Trophoblast cell (in vitro differentiated cells and primary cell): ENCODE data around the gene SMG7.

Experiments
- DNase-seq, 2 donors: peaks; one replicate each; pipeline ENCODE4 v3.0.0-alpha.2; 2016
- H2AFZ ChIP-seq: 2 replicates; pipeline ENCODE4 v1.6.1; 2013; ENCODE audit warnings: low read length, moderate library complexity, mild to moderate bottlenecking; ENCODE audit not compliant: insufficient read depth, poor library complexity
- H2AK5ac ChIP-seq: 2 replicates; pipeline ENCODE4 v1.6.1; 2013; ENCODE audit warnings: mild to moderate bottlenecking, low read length
- H2BK120ac ChIP-seq: 2 replicates; pipeline ENCODE4 v1.6.1; 2013; ENCODE audit warnings: low read length, mild to moderate bottlenecking, moderate library complexity; ENCODE audit not compliant: insufficient read depth, poor library complexity
- H2BK12ac ChIP-seq: 2 replicates; pipeline ENCODE4 v1.6.1; 2013; ENCODE audit warnings: mild to moderate bottlenecking, low read length, moderate library complexity
- H2BK5ac ChIP-seq: 2 replicates; pipeline ENCODE4 v1.6.1; 2013; ENCODE audit warnings: low read length, low read depth, moderate library complexity, mild to moderate bottlenecking; ENCODE audit not compliant: poor library complexity
- H3K14ac ChIP-seq: 2 replicates; pipeline ENCODE4 v1.6.1; 2013; ENCODE audit warnings: mild to moderate bottlenecking, low read length
- H3K18ac ChIP-seq: 2 replicates; pipeline ENCODE4 v1.6.1; 2013; ENCODE audit warnings: mild to moderate bottlenecking, low read length
- H3K23ac ChIP-seq: 2 replicates; pipeline ENCODE4 v1.6.1; 2013; ENCODE audit warnings: low read length
- H3K27ac ChIP-seq: 2 replicates; pipeline ENCODE4 v1.5.1; 2013; ENCODE audit warnings: low read depth, mild to moderate bottlenecking, inconsistent platforms, low read length, moderate library complexity
- H3K27me3 ChIP-seq: 2 replicates; pipeline ENCODE4 v1.6.1; 2013; ENCODE audit warnings: inconsistent platforms, mild to moderate bottlenecking, low read length, moderate library complexity; ENCODE audit not compliant: insufficient read depth
- H3K36me3 ChIP-seq, 2 experiments: 1 replicate in 1 of 2; 2 replicates in 1 of 2; pipeline ENCODE4 v1.6.1; 2013; ENCODE audit warnings: low read length in 2 of 2, mild to moderate bottlenecking in 2 of 2, moderate library complexity in 1 of 2; ENCODE audit not compliant: insufficient read depth in 2 of 2, control insufficient read depth in 1 of 2
- H3K4ac ChIP-seq: 2 replicates; pipeline ENCODE4 v1.6.1; 2013; ENCODE audit warnings: low read depth, mild to moderate bottlenecking, low read length, moderate library complexity
- H3K4me1 ChIP-seq, 2 experiments: 1 replicate in 1 of 2; 2 replicates in 1 of 2; pipeline ENCODE4 v1.6.1; 2013; ENCODE audit warnings: low read length in 2 of 2, mild to moderate bottlenecking in 2 of 2, moderate library complexity in 1 of 2; ENCODE audit not compliant: insufficient read depth in 2 of 2, control insufficient read depth in 1 of 2
- H3K4me2 ChIP-seq: 2 replicates; pipeline ENCODE4 v1.6.1; 2013; ENCODE audit warnings: inconsistent platforms, mild to moderate bottlenecking, low read length, moderate library complexity
- H3K4me3 ChIP-seq: 2 replicates; pipeline ENCODE4 v1.5.1; 2013; ENCODE audit warnings: mild to moderate bottlenecking, low read depth, low read length, inconsistent platforms
- H3K79me1 ChIP-seq: one replicate; pipeline ENCODE4 v1.6.1; 2013; ENCODE audit warnings: low read length
- H3K79me2 ChIP-seq: 2 replicates; pipeline ENCODE4 v1.6.1; 2013; ENCODE audit warnings: low read length, mild to moderate bottlenecking; ENCODE audit not compliant: control insufficient read depth, insufficient read depth, poor library complexity
- H3K9ac ChIP-seq: 2 replicates; pipeline ENCODE4 v1.6.1; 2013; ENCODE audit warnings: mild to moderate bottlenecking, low read length
- H3K9me3 ChIP-seq: 2 replicates; pipeline ENCODE4 v1.6.1; 2013; ENCODE audit warnings: low read depth, mild to moderate bottlenecking, control low read depth, inconsistent platforms, low read length; ENCODE audit not compliant: insufficient read depth
- H4K12ac ChIP-seq: 2 replicates; pipeline ENCODE4 v1.6.1; 2013; ENCODE audit warnings: low read depth, mild to moderate bottlenecking, low read length, moderate library complexity
- H4K8ac ChIP-seq: 2 replicates; pipeline ENCODE4 v1.6.1; 2013; ENCODE audit warnings: low read depth, mild to moderate bottlenecking, low read length, moderate library complexity
- H4K91ac ChIP-seq: one replicate; pipeline ENCODE4 v1.6.1; 2013; ENCODE audit warnings: low read depth, mild to moderate bottlenecking, low read length, moderate library complexity
- WGBS: extraction: QIAGEN DNeasy Blood & Tissue Kit; methylation state at CpG from one replicate; pipeline ENCODE4 v1.1.7; 2013; ENCODE audit warnings: missing lambda C conversion rate; ENCODE audit not compliant: insufficient read length, insufficient coverage; ENCODE audit errors: extremely low coverage; 5-methylcytosine and 5-hydroxymethylcytosine counted together

SMG7 gene

DNA sequence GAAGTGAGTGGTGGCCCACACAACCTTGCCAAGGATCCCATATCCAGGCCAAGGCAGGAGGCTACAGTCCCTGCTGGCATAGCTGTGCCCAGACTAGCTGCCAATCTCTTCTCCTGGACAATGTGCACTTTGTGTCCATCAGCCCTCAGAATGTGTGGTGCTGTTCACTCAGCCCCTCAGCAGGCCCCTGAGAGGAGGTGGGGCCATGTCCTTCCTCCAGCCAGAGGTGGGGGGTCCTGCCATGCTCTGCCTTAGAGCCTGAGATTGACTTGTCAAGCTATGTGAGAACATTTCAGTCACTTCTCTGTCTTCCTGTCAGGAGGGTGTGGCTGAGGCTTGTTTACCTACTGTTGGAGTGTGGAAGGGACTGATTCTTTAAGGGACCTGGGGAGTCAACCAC lies 116.5 kb downstream of the SMG7 start:
- Histone ChIP-seq H4K91ac (no peak overlapping the region), H3K27me3 (no peaks in the 10 kb centered on the region), H3K4me3 (no peak overlapping the region), H2AK5ac (no peak overlapping the region), H3K79me1 (no peaks in the 10 kb centered on the region), H3K14ac (no peak overlapping the region), H3K4ac (no peak overlapping the region), H3K18ac (no peak overlapping the region), H3K79me2 (no peaks in the 10 kb centered on the region), H3K23ac (no peak overlapping the region), H3K9ac (no peak overlapping the region), H4K8ac (no peak overlapping the region), H3K4me2 (no peak overlapping the region), H4K12ac (no peak overlapping the region), H2BK120ac (no peak overlapping the region), H2BK5ac (no peak overlapping the region), H3K9me3 (no peaks in the 10 kb centered on the region), H2BK12ac (no peak overlapping the region), H3K36me3 (no peaks in the 10 kb centered on the region), H3K27ac (no peak overlapping the region), H2AFZ (no peak overlapping the region), H3K4me1 (peaks cover 0 to 3% of the 10 kb centered on the region in 2 experiments)
- no peak for DNase-seq

DNA sequence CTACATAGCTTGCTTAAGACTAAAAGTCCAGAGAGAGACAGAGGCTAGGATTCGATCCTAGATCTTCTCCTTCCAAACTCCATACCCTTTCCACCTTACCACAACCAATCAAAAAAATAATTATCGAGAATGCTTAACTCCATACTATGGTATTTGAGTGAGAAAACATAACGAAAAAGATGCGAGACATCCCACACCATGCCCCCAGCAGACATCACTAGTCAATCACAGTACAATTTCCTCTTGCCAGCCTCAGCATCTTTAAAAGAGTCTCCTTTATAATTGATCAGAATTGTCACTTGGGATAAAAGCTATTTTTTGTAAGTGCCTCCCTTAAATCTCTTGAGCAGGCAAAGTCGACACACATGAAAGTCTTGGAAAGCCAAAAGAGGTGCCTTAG lies 117.1 kb downstream of the SMG7 start:
- WGBS = 100% methylated on average over 1 of the region's 5 CpGs
- no peak overlapping the region for H2AFZ ChIP-seq
- no peak overlapping the region for H4K12ac ChIP-seq
- no peak overlapping the region for H3K23ac ChIP-seq
- H3K4ac ChIP-seq = no peak overlapping the region
- H3K4me3 ChIP-seq = no peak overlapping the region
- no peaks in the 10 kb centered on the region for H3K9me3 ChIP-seq
- no peak overlapping the region for H2BK12ac ChIP-seq
- H3K9ac ChIP-seq = no peak overlapping the region
- no peak for DNase-seq
- no peak overlapping the region for H3K27ac ChIP-seq
- no peak overlapping the region for H2BK120ac ChIP-seq
- no peaks in the 10 kb centered on the region for H3K36me3 ChIP-seq
- no peak overlapping the region for H4K91ac ChIP-seq
- no peak overlapping the region for H3K4me2 ChIP-seq
- H3K27me3 ChIP-seq = no peaks in the 10 kb centered on the region
- H2BK5ac ChIP-seq = no peak overlapping the region
- H4K8ac ChIP-seq = no peak overlapping the region
- H3K4me1 ChIP-seq = peaks cover 0 to 3% of the 10 kb centered on the region in 2 experiments
- H3K14ac ChIP-seq = no peak overlapping the region
- no peaks in the 10 kb centered on the region for H3K79me1 ChIP-seq
- H2AK5ac ChIP-seq = no peak overlapping the region
- no peaks in the 10 kb centered on the region for H3K79me2 ChIP-seq
- no peak overlapping the region for H3K18ac ChIP-seq

DNA sequence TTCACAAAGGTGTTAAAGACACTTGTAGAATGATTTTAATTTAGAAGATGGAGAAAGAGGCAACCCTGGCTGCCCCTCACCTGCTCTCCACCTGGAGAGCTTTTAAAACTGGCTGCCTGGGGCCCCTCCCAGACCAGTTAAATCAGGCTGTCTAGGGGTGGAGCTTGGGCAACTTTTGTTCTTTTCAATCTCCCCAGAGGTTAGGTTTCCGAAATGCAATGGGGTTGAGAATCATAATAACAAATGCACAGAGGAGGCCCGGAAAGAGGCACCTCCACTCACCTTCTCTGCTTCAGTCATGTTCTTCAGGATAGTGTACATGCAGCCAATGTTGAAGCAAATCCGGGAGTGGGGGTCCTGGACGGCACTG lies 117.6 kb downstream of the SMG7 start:
- H3K18ac ChIP-seq = no peak overlapping the region
- H3K79me2 ChIP-seq = no peaks in the 10 kb centered on the region
- H3K9me3 ChIP-seq = no peaks in the 10 kb centered on the region
- no peak overlapping the region for H3K4me3 ChIP-seq
- H2AFZ ChIP-seq = no peak overlapping the region
- no CpG with 5 or more reads among the region's 4 CpGs for WGBS
- no peak overlapping the region for H2BK12ac ChIP-seq
- H3K14ac ChIP-seq = no peak overlapping the region
- no peak overlapping the region for H4K12ac ChIP-seq
- no peak overlapping the region for H3K4me2 ChIP-seq
- no peak overlapping the region for H2AK5ac ChIP-seq
- H2BK5ac ChIP-seq = no peak overlapping the region
- no peak overlapping the region for H3K23ac ChIP-seq
- no peaks in the 10 kb centered on the region for H3K79me1 ChIP-seq
- no peak overlapping the region for H3K27ac ChIP-seq
- H3K27me3 ChIP-seq = no peaks in the 10 kb centered on the region
- no peak overlapping the region for H4K8ac ChIP-seq
- no peak overlapping the region for H4K91ac ChIP-seq
- peaks cover 0 to 3% of the 10 kb centered on the region in 2 experiments for H3K4me1 ChIP-seq
- no peak overlapping the region for H3K9ac ChIP-seq
- H3K4ac ChIP-seq = no peak overlapping the region
- no peaks in the 10 kb centered on the region for H3K36me3 ChIP-seq
- no peak overlapping the region for H2BK120ac ChIP-seq
- no peak for DNase-seq

DNA sequence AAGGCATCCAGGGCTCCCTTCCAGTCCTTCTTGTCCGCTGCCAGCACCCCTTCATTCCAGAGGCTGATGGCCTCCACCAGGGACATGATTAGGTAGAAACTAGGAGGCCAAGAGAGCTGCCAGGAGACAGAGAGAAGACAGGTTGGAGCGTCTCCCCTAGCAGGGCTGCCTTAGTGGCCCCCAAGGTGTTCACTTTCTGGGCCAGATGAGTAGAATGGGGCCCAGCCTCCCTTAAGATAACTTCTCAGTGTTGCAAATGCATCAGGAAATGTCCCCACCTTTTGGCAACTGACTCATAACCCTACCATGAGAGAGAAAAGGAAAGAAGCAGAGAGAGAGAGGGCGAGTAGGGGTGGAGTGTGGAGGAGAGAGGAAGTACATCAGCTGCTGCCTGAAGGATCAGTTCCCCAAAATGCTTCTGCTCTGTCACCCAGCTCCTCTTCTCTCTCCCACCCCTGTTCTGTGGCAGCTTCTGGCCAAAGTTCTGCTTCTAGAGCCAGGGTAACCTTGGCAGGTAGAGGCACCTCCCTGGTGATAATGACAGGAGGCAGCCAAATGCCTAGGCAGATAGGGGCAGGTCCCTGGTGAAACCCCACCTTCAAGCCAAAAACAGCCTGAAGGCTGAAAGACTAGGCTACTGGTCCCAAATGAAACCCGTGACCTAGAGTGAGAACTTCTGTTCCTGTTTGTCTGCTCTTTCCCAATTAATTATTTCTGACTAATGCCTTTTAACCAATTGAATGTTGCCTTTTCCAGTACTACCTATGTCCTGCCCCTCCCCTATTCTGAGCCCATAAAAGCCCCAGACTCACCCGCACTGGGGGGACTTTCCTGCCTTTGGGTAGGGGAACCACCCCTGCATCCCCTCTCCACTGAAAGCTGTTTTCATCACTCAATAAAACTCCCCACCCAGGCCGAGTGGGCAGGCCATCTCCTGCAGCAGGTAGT lies 118.2 kb downstream of the SMG7 start, which contains the start of gene NCF2:
Gene NCF2 (minus strand): TSS at position 216 of the 948 bp plus-strand sequence. CDS start 130 bp downstream, at position 86.
- no peaks in the 10 kb centered on the region for H3K36me3 ChIP-seq
- DNase-seq = peak in 1 of 2 donors; percentile 32
- no peak within 1 kb of the TSS for H4K8ac ChIP-seq
- no peaks in the 10 kb centered on the region for H3K27me3 ChIP-seq
- WGBS = no CpG with 5 or more reads among the region's 6 CpGs
- no peaks in the 10 kb centered on the region for H3K9me3 ChIP-seq
- H3K79me2 ChIP-seq = no peaks in the 10 kb centered on the region
- no peak within 1 kb of the TSS for H2BK120ac ChIP-seq
- H3K14ac ChIP-seq = no peak within 1 kb of the TSS
- no peak within 1 kb of the TSS for H3K4ac ChIP-seq
- H3K4me1 ChIP-seq = peaks cover 0 to 3% of the 10 kb centered on the region in 2 experiments
- no peak within 1 kb of the TSS for H3K4me2 ChIP-seq
- no peak within 1 kb of the TSS for H3K23ac ChIP-seq
- no peak within 1 kb of the TSS for H2BK5ac ChIP-seq
- no peak within 1 kb of the TSS for H3K18ac ChIP-seq
- no peaks in the 10 kb centered on the region for H3K79me1 ChIP-seq
- H4K12ac ChIP-seq = no peak within 1 kb of the TSS
- H2AK5ac ChIP-seq = no peak within 1 kb of the TSS
- H2AFZ ChIP-seq = no peak within 1 kb of the TSS
- no peak within 1 kb of the TSS for H3K27ac ChIP-seq
- H3K9ac ChIP-seq = no peak within 1 kb of the TSS
- no peak within 1 kb of the TSS for H2BK12ac ChIP-seq
- no peak within 1 kb of the TSS for H3K4me3 ChIP-seq
- no peak within 1 kb of the TSS for H4K91ac ChIP-seq
